ENCODE measurements around the gene SEMA3F. TPM values are rescaled to one million over a fixed set of nuclear protein-coding genes. Genes with fewer than 3 reads are reported as not detected.

Gene SEMA3F
- total and polyA plus RNA-seq, 2 of the 4 experiments (the other 2 are of a cell fraction), result 7.3 to 23.3 TPM

- Histone ChIP-seq H2BK15ac (ENCODE audit: low read depth, low read length) (no peak overlapping the region), H4K5ac (ENCODE audit: low read depth, low read length) (no peak overlapping the region), H2BK20ac (ENCODE audit: low read depth, low read length) (no peak overlapping the region), H3K36me3 (ENCODE audit: control insufficient read depth, insufficient read depth, low read length) (peaks cover 64% of the 10 kb centered on the region), H2BK5ac (ENCODE audit: low read depth, low read length, poor library complexity, severe bottlenecking) (no peak overlapping the region), H3K27ac (ENCODE audit: insufficient read depth, low read length) (no peak overlapping the region), H4K91ac (ENCODE audit: insufficient read depth, low read depth, low read length) (no peak overlapping the region), H3K9me3 (ENCODE audit: control insufficient read depth, insufficient read depth, low read length) (no peaks in the 10 kb centered on the region), H2AK5ac (ENCODE audit: low read depth, low read length) (no peak overlapping the region), H3K9me1 (ENCODE audit: insufficient read depth, low read length) (no peaks in the 10 kb centered on the region), H3K9ac (ENCODE audit: low read depth, low read length) (no peak overlapping the region), H3K18ac (ENCODE audit: low read depth, low read length) (no peak overlapping the region), H2BK120ac (ENCODE audit: low read depth, low read length) (no peak overlapping the region), H3K4me3 (ENCODE audit: insufficient read depth, low read depth, low read length) (no peak overlapping the region), H3K79me1 (ENCODE audit: low read depth in 1 of 2, low read length in 2 of 2) (peaks cover 4 to 32% of the 10 kb centered on the region in 2 experiments; a peak in 2 of 4 replicates), H4K8ac (ENCODE audit: low read depth in 2 of 2, low read length in 2 of 2) (no peak overlapping the region), H4K20me1 (ENCODE audit: insufficient read depth, low read length) (peaks cover 56% of the 10 kb centered on the region), H3K23ac (ENCODE audit: low read depth, low read length) (no peak overlapping the region), H3K4me1 (ENCODE audit: control insufficient read depth, insufficient read depth, low read length) (no peaks in the 10 kb centered on the region), H2AFZ (replicated peaks; ENCODE audit: low read length, poor library complexity) (no peak overlapping the region), H3K4ac (ENCODE audit: low read depth, low read length) (no peak overlapping the region), H2AK9ac (replicated peaks; ENCODE audit: low read depth, low read length, poor library complexity) (no peak overlapping the region), H3K27me3 (ENCODE audit: control insufficient read depth, insufficient read depth, low read length) (no peaks in the 10 kb centered on the region), H3K4me2 (ENCODE audit: low read depth, low read length) (no peak overlapping the region), H3K14ac (replicated peaks; ENCODE audit: low read depth, low read length) (no peak overlapping the region), H3K56ac (ENCODE audit: extremely low read depth, insufficient read depth, low read length) (no peak overlapping the region)
- no peak for DNase-seq
- in situ Hi-C loops (cut with MboI; ENCODE audit: low sequenced_read_pairs) (no loop called here), dilution Hi-C loops (cut with HindIII; ENCODE audit: low sequenced_read_pairs, unreplicated experiment) (no loop called here), intact Hi-C loops (cut with micrococcal nuclease) (no loop called here)
- TF ChIP-seq BHLHE40 (IDR thresholded peaks at IDR 0.05; ENCODE audit: low read depth, low read length) (no peak), NFE2L2 (IDR thresholded peaks at IDR 0.05; ENCODE audit: low read depth, low read length) (no peak), CEBPB (IDR thresholded peaks at IDR 0.05; ENCODE audit: low read depth, low read length) (no peak), RCOR1 (IDR thresholded peaks at IDR 0.05; ENCODE audit: insufficient replicate concordance, low read length) (no peak), RFX5 (IDR thresholded peaks at IDR 0.05; ENCODE audit: low read depth, low read length) (no peak), CHD1 (IDR thresholded peaks at IDR 0.05; ENCODE audit: low read depth, low read length) (no peak), USF2 (IDR thresholded peaks at IDR 0.05; ENCODE audit: low read depth, low read length) (no peak), RAD21 (IDR thresholded peaks at IDR 0.05; ENCODE audit: low read length) (no peak)
- TF ChIP-seq, protein P1, sequence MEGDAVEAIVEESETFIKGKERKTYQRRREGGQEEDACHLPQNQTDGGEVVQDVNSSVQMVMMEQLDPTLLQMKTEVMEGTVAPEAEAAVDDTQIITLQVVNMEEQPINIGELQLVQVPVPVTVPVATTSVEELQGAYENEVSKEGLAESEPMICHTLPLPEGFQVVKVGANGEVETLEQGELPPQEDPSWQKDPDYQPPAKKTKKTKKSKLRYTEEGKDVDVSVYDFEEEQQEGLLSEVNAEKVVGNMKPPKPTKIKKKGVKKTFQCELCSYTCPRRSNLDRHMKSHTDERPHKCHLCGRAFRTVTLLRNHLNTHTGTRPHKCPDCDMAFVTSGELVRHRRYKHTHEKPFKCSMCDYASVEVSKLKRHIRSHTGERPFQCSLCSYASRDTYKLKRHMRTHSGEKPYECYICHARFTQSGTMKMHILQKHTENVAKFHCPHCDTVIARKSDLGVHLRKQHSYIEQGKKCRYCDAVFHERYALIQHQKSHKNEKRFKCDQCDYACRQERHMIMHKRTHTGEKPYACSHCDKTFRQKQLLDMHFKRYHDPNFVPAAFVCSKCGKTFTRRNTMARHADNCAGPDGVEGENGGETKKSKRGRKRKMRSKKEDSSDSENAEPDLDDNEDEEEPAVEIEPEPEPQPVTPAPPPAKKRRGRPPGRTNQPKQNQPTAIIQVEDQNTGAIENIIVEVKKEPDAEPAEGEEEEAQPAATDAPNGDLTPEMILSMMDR (conservative IDR thresholded peaks at IDR 0.05; ENCODE audit: low read depth, low read length), result no peak
- WGBS, 2 experiments (ENCODE audit: extremely low coverage in 2 of 2, insufficient read length in 1 of 2), result 96% methylated on average over 4 of the region's 10 CpGs; no CpG with 5 or more reads in 1 of the 2 experiments
- CTCF ChIA-PET, result interaction anchor here (0.9 kb wide), 1 partner anchor 128 kb away, joined by 8 read pairs; no protein-coding TSS in a partner anchor
- no peak for ATAC-seq (ENCODE audit: low read depth)
- POLR2A ChIA-PET (ENCODE audit: unreplicated experiment), result no interaction called here
- no TSS peak for BruUV-seq (replicated peaks)
Measured at GRCh38 chr3:50118237-50118636, 36.9 kb upstream of the SEMA3F start.
